ENCODE measurements around the gene H2BK1. TPM values are rescaled to one million over a fixed set of nuclear protein-coding genes. Genes with fewer than 3 reads are reported as not detected.

Gene H2BK1
- total and polyA plus RNA-seq, 12 donors, result not detected

- Histone ChIP-seq H3K36me3 (peaks cover 0 to 81% (median 45%) of the 10 kb centered on the region in 9 donors), H3K4me3 (no peak overlapping the region), H3K9me3 (no peaks in the 10 kb centered on the region), H3K27me3 (peaks cover 0 to 12% (median 4%) of the 10 kb centered on the region in 7 donors), H3K4me1 (peaks cover 4 to 47% (median 26%) of the 10 kb centered on the region in 9 donors), H3K27ac (peak overlapping the region in 3 of 10 donors; percentile 9 to 68 (median 23))
- DNase-seq, result no peak
- ATAC-seq, result no peak
- TF ChIP-seq, protein P1, sequence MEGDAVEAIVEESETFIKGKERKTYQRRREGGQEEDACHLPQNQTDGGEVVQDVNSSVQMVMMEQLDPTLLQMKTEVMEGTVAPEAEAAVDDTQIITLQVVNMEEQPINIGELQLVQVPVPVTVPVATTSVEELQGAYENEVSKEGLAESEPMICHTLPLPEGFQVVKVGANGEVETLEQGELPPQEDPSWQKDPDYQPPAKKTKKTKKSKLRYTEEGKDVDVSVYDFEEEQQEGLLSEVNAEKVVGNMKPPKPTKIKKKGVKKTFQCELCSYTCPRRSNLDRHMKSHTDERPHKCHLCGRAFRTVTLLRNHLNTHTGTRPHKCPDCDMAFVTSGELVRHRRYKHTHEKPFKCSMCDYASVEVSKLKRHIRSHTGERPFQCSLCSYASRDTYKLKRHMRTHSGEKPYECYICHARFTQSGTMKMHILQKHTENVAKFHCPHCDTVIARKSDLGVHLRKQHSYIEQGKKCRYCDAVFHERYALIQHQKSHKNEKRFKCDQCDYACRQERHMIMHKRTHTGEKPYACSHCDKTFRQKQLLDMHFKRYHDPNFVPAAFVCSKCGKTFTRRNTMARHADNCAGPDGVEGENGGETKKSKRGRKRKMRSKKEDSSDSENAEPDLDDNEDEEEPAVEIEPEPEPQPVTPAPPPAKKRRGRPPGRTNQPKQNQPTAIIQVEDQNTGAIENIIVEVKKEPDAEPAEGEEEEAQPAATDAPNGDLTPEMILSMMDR (IDR thresholded peaks at IDR 0.05), result no peak
- intact Hi-C loops (cut with DNase I), result loop anchor here in 9 of 10 donors (5.0 to 10.0 kb wide), 5 partner anchors 55 to 118 kb away; partner anchors contain the start of gene ASB10 (in 1 of the 9)
- 39 to 48% methylated on average over 11 of the region's 11 CpGs for WGBS, 2 donors
Observed at GRCh38 chr7:151239837-151240459, 29.7 kb upstream of the H2BK1 start.

DNA sequence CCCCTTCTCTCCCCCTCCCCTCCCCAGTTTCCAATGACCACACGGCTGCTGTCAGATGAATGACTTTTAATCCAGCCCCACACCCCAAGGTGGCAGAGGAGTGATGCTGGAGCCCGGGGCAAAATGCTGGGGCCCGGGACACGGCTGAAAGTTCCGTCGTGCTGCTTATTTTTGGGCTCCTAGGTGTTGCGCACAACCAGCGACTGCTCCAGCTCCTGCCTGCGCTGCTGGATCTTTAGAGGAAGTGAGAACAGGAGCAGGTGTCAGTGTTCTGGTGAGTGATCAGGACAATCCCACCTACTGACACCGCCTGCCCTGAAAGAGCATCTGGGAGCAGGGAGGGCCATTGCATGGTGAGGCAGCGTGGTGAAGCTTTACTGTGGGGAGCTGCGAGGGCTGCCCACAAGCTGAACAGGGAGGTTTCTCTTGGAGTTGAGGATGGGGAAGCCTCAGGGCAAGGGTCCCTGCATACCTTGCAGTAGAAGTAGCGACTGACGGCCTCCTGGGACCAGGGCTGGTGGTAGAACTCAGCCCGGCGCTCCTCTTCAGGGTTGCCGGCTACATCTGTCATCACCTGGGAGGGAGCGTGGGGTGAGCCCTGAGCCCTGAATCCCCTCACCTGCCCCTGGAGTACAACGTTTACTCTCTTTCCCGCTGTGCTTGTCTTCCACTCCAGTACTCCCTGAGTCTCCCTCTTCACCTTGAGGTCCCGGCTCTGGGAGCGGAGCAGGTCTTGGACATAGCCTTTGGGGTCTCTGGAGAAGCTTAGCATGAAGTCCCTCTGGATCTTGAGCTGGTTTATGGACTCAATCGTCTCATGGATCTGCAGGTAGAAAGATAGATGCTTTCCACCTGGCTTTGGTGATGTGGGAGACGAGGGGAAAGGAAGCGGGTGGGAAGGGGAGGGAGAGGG, 28.9 kb upstream of the H2BK1 start:
- Histone ChIP-seq H3K36me3 (peaks cover 0 to 88% (median 46%) of the 10 kb centered on the region in 9 donors), H3K27me3 (peaks cover 0 to 4% (median 0%) of the 10 kb centered on the region in 7 donors), H3K4me1 (peaks cover 4 to 42% (median 19%) of the 10 kb centered on the region in 9 donors), H3K4me3 (no peak overlapping the region), H3K27ac (peak overlapping the region in 1 of 10 donors; percentile 23), H3K9me3 (no peaks in the 10 kb centered on the region)
- ATAC-seq, result no peak
- TF ChIP-seq, protein P1 (IDR thresholded peaks at IDR 0.05), result no peak
- DNase-seq, result no peak
- 82 to 85% methylated on average over 25 of the region's 25 CpGs for WGBS, 2 donors
- intact Hi-C loops (cut with DNase I), result no loop called here

GRCh38 chr7:151238190-151238810, 28.0 kb upstream of the H2BK1 start:
- H3K27me3 ChIP-seq, result no peaks in the 10 kb centered on the region
- peaks cover 5 to 42% (median 18%) of the 10 kb centered on the region in 9 donors for H3K4me1 ChIP-seq
- intact Hi-C loops (cut with DNase I), result no loop called here
- H3K4me3 ChIP-seq, result no peak overlapping the region
- ATAC-seq, result no peak
- TF ChIP-seq, protein P1 (IDR thresholded peaks at IDR 0.05), result no peak
- H3K27ac ChIP-seq, result no peak overlapping the region
- 80 to 84% methylated on average over 17 of the region's 17 CpGs for WGBS, 2 donors
- no peaks in the 10 kb centered on the region for H3K9me3 ChIP-seq
- peaks cover 0 to 89% (median 46%) of the 10 kb centered on the region in 9 donors for H3K36me3 ChIP-seq
- no peak for DNase-seq
